Measurements from ENCODE around the gene MICAL2. TPM values are rescaled to one million over a fixed set of nuclear protein-coding genes. Genes with fewer than 3 reads are reported as not detected.

Gene MICAL2
- total RNA-seq, 1 donor from 2014 or later, result 0.27 TPM

DNA sequence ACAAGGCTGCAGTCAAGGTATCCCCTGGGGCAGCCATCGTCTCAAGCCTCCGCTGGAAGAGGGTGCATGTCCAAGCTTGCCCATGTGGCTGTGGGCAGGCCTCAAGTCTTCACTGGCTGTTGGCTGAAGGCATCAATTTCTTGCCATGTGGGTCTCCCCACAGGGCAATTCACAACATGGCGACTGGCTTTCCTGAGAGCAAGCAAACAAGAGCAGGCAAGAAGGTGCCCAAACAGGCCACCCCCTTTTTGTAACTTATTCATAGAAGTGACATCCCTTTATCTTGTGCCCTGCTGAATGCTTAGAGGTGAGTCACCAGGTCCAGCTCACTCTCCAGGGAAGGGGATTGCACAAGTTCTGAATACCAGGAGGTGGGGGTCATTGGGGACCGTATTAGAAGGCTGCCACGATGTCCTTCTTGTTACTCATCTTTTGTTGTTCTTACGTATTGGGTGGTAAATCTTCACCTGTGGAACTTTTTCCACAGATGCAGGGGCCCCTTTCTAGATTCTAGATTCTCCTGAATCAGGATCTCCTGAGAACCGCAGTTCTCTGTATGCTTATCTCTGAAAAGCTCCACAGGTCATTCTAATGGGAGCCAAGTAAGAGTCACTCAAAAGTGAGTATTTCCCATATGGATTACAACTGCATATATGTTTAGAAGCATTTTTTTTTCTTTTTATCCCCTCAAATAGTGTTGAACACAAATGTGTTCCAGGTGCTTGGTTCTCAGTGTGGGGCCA, 44.2 kb upstream of the MICAL2 start:
- ChIA-PET CTCF (no interaction called here), POLR2A (no interaction called here)
- H3K27ac Mint-ChIP-seq, result no peak overlapping the region
- no peaks in the 10 kb centered on the region for H3K4me1 Mint-ChIP-seq
- intact Hi-C loops (cut with micrococcal nuclease), result no loop called here
- ATAC-seq (ENCODE audit: low read depth) (no peak), DNase-seq (no peak)
- peaks cover 24% of the 10 kb centered on the region for H3K27me3 Mint-ChIP-seq
- no peaks in the 10 kb centered on the region for H3K9me3 Mint-ChIP-seq
- H3K36me3 Mint-ChIP-seq (ENCODE audit: low read depth), result no peaks in the 10 kb centered on the region
- H3K4me3 Mint-ChIP-seq, result no peak overlapping the region
- TF ChIP-seq CTCF (IDR thresholded peaks at IDR 0.05), result no peak

GRCh38 chr11:12066799-12067508, 43.4 kb upstream of the MICAL2 start:
- no peak overlapping the region for H3K27ac Mint-ChIP-seq
- ATAC-seq (ENCODE audit: low read depth) (no peak), DNase-seq (no peak)
- no peaks in the 10 kb centered on the region for H3K9me3 Mint-ChIP-seq
- H3K4me3 Mint-ChIP-seq, result no peak overlapping the region
- ChIA-PET POLR2A (interaction anchor here (0.6 kb wide), 1 partner anchor 222 kb away, joined by 7 read pairs; no protein-coding TSS in a partner anchor), CTCF (interaction anchor here (0.7 kb wide), 1 partner anchor 7 kb away, joined by 3 read pairs; no protein-coding TSS in a partner anchor)
- no peaks in the 10 kb centered on the region for H3K36me3 Mint-ChIP-seq (ENCODE audit: low read depth)
- TF ChIP-seq CTCF (IDR thresholded peaks at IDR 0.05), result no peak
- peaks cover 21% of the 10 kb centered on the region for H3K27me3 Mint-ChIP-seq
- intact Hi-C loops (cut with micrococcal nuclease), result no loop called here
- H3K4me1 Mint-ChIP-seq, result no peaks in the 10 kb centered on the region

DNA sequence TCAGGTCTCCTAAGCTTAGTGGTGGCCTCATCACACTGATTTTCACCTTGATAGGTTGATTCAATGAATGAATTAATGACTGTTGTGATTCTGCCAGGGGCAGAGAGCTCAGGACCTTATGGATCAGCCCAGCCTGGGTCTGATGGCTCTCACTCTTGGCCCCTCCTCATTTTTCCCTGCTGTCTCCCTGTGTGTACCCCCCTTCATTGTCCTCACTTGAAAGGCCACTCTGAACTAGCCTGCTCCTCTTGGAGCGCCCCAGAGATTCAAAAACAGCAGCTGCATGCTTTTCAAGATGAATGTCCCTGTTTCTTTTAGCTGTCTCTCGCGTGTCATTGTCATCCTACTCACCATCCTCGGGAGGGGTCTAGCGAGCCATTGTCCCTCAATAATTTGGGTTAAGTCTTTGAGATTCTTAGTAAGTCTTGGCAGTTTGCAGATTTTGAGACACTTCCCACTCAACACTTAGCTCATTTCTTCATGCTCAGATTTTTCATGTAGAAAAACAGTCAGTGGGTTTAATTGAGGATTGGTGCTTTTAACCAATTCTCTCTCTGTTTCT, 42.5 kb upstream of the MICAL2 start:
- ATAC-seq (ENCODE audit: low read depth) (no peak), DNase-seq (no peak)
- CTCF ChIA-PET, result interaction anchor here (0.7 kb wide), 1 partner anchor 8 kb away, joined by 3 read pairs; no protein-coding TSS in a partner anchor
- no peaks in the 10 kb centered on the region for H3K4me1 Mint-ChIP-seq
- TF ChIP-seq CTCF (IDR thresholded peaks at IDR 0.05), result no peak
- POLR2A ChIA-PET, result no interaction called here
- H3K9me3 Mint-ChIP-seq, result no peaks in the 10 kb centered on the region
- H3K27me3 Mint-ChIP-seq, result peaks cover 18% of the 10 kb centered on the region
- H3K27ac Mint-ChIP-seq, result no peak overlapping the region
- intact Hi-C loops (cut with micrococcal nuclease), result no loop called here
- no peaks in the 10 kb centered on the region for H3K36me3 Mint-ChIP-seq (ENCODE audit: low read depth)
- H3K4me3 Mint-ChIP-seq, result no peak overlapping the region

- no peak overlapping the region for H3K4me3 Mint-ChIP-seq
- ChIA-PET POLR2A (no interaction called here), CTCF (no interaction called here)
- no peaks in the 10 kb centered on the region for H3K4me1 Mint-ChIP-seq
- no peak for ATAC-seq (ENCODE audit: low read depth)
- H3K27ac Mint-ChIP-seq, result no peak overlapping the region
- intact Hi-C loops (cut with micrococcal nuclease), result no loop called here
- no peaks in the 10 kb centered on the region for H3K36me3 Mint-ChIP-seq (ENCODE audit: low read depth)
- DNase-seq, result no peak
- H3K9me3 Mint-ChIP-seq, result no peaks in the 10 kb centered on the region
- H3K27me3 Mint-ChIP-seq, result peaks cover 15% of the 10 kb centered on the region
- TF ChIP-seq CTCF (IDR thresholded peaks at IDR 0.05), result no peak
These were observed 41.2 kb upstream of the MICAL2 start for GRCh38 chr11:12069066-12069676.

All from activated B cell treated with CpG ODN at 0.5 μM for 24 hours (primary cell).